HEK293 (cell line): ENCODE measurements around the gene ZBED5.

ENCODE experiments used
- BCL6B ChIP-seq: fragments of 450-650 bp; formaldehyde crosslinking; IDR thresholded peaks from 2 replicates; pipeline ENCODE4 v1.5.1; 2017; ENCODE audit warnings: missing biosample characterization, missing genetic modification characterization
- GLIS2 ChIP-seq: fragments of 450-650 bp; formaldehyde crosslinking; IDR thresholded peaks from 2 replicates; pipeline ENCODE4 v1.5.1; 2016; ENCODE audit warnings: missing biosample characterization, missing genetic modification characterization
- HOXA7 ChIP-seq: sonication (generic); formaldehyde crosslinking; IDR thresholded peaks from 2 replicates; pipeline ENCODE4 v1.8.1; 2022; ENCODE audit warnings: missing genetic modification reagents, borderline replicate concordance
- HOXD13 ChIP-seq: sonication (generic); formaldehyde crosslinking; IDR thresholded peaks from 2 replicates; pipeline ENCODE4 v1.8.0; 2022; ENCODE audit warnings: missing genetic modification reagents, borderline replicate concordance
- KLF17 ChIP-seq: fragments of 450-650 bp; formaldehyde crosslinking; IDR thresholded peaks from 2 replicates; pipeline ENCODE4 v1.5.1; 2016; ENCODE audit warnings: missing biosample characterization, missing genetic modification characterization
- KLF7 ChIP-seq: fragments of 450-650 bp; formaldehyde crosslinking; IDR thresholded peaks from 2 replicates; pipeline ENCODE4 v1.5.1; 2016; ENCODE audit warnings: missing biosample characterization, missing genetic modification characterization, borderline replicate concordance
- KLF9 ChIP-seq: fragments of 450-650 bp; formaldehyde crosslinking; IDR thresholded peaks from 2 replicates; pipeline ENCODE4 v1.5.1; 2016; ENCODE audit warnings: missing biosample characterization, missing genetic modification characterization, low read depth
- SCRT2 ChIP-seq: fragments of 450-650 bp; formaldehyde crosslinking; IDR thresholded peaks from 2 replicates; pipeline ENCODE4 v1.5.1; 2016; ENCODE audit warnings: missing biosample characterization, missing genetic modification characterization
- YY2 ChIP-seq: fragments of 450-650 bp; formaldehyde crosslinking; IDR thresholded peaks from 2 replicates; pipeline ENCODE4 v1.5.1; 2016; ENCODE audit warnings: missing biosample characterization, missing genetic modification characterization
- ZBTB17 ChIP-seq: fragments of 450-650 bp; formaldehyde crosslinking; IDR thresholded peaks from 2 replicates; pipeline ENCODE4 v1.5.1; 2016; ENCODE audit warnings: missing biosample characterization, missing genetic modification characterization
- ZBTB26 ChIP-seq: fragments of 450-650 bp; formaldehyde crosslinking; optimal IDR thresholded peaks from 2 replicates; pipeline ENCODE3; 2016; ENCODE audit warnings: missing biosample characterization, mild to moderate bottlenecking, missing genetic modification characterization
- ZBTB8A ChIP-seq: fragments of 450-650 bp; formaldehyde crosslinking; IDR thresholded peaks from 2 replicates; pipeline ENCODE4 v1.5.1; 2016; ENCODE audit warnings: missing biosample characterization, missing genetic modification characterization
- ZFHX2 ChIP-seq: fragments of 450-650 bp; formaldehyde crosslinking; conservative IDR thresholded peaks from 2 replicates; pipeline ENCODE4 v1.5.1; 2016; ENCODE audit warnings: missing biosample characterization, missing genetic modification characterization
- ZFP41 ChIP-seq: fragments of 450-650 bp; formaldehyde crosslinking; IDR thresholded peaks from 2 replicates; pipeline ENCODE4 v1.5.1; 2016; ENCODE audit warnings: missing biosample characterization, missing genetic modification characterization, borderline replicate concordance
- ZNF169 ChIP-seq: fragments of 450-650 bp; formaldehyde crosslinking; IDR thresholded peaks from 2 replicates; pipeline ENCODE4 v1.5.1; 2016; ENCODE audit warnings: missing biosample characterization, missing genetic modification characterization
- ZNF292 ChIP-seq: fragments of 450-650 bp; formaldehyde crosslinking; IDR thresholded peaks from 2 replicates; pipeline ENCODE4 v1.5.1; 2016; ENCODE audit warnings: low read depth, missing biosample characterization, missing genetic modification characterization, borderline replicate concordance
- ZNF341 ChIP-seq: fragments of 450-650 bp; formaldehyde crosslinking; IDR thresholded peaks from 2 replicates; pipeline ENCODE4; 2016; ENCODE audit warnings: low read depth, missing biosample characterization, missing genetic modification characterization
- ZNF366 ChIP-seq: fragments of 450-650 bp; formaldehyde crosslinking; conservative IDR thresholded peaks from 2 replicates; pipeline ENCODE4 v1.5.1; 2016; ENCODE audit warnings: missing biosample characterization, missing genetic modification characterization
- ZNF37A ChIP-seq: fragments of 450-650 bp; IDR thresholded peaks from 2 replicates; pipeline ENCODE4 v1.5.1; 2018; ENCODE audit warnings: missing biosample characterization, missing genetic modification characterization
- ZNF404 ChIP-seq: fragments of 450-650 bp; formaldehyde crosslinking; IDR thresholded peaks from 2 replicates; pipeline ENCODE4 v1.5.1; 2017; ENCODE audit warnings: missing biosample characterization, missing genetic modification characterization
- ZNF449 ChIP-seq: fragments of 450-650 bp; formaldehyde crosslinking; IDR thresholded peaks from 2 replicates; pipeline ENCODE4 v1.5.1; 2017; ENCODE audit warnings: missing biosample characterization, mild to moderate bottlenecking, missing genetic modification characterization, moderate library complexity
- ZNF488 ChIP-seq: fragments of 450-650 bp; formaldehyde crosslinking; IDR thresholded peaks from 2 replicates; pipeline ENCODE4 v1.5.1; 2016; ENCODE audit warnings: missing biosample characterization, missing genetic modification characterization
- ZNF521 ChIP-seq: fragments of 450-650 bp; formaldehyde crosslinking; IDR thresholded peaks from 2 replicates; pipeline ENCODE4 v1.5.1; 2017; ENCODE audit warnings: missing biosample characterization, mild to moderate bottlenecking, missing genetic modification characterization
- ZNF529 ChIP-seq: fragments of 450-650 bp; formaldehyde crosslinking; IDR thresholded peaks from 2 replicates; pipeline ENCODE4 v1.5.1; 2017; ENCODE audit warnings: missing genetic modification characterization, missing biosample characterization; ENCODE audit not compliant: insufficient replicate concordance
- ZNF558 ChIP-seq: fragments of 450-650 bp; formaldehyde crosslinking; IDR thresholded peaks from 2 replicates; pipeline ENCODE4 v1.5.1; 2016; ENCODE audit warnings: missing biosample characterization, missing genetic modification characterization
- ZNF580 ChIP-seq: fragments of 450-650 bp; formaldehyde crosslinking; IDR thresholded peaks from 2 replicates; pipeline ENCODE4 v1.5.1; 2016; ENCODE audit warnings: missing biosample characterization, missing genetic modification characterization
- ZNF654 ChIP-seq: fragments of 450-650 bp; formaldehyde crosslinking; IDR thresholded peaks from 2 replicates; pipeline ENCODE4 v1.5.1; 2016; ENCODE audit warnings: low read depth, missing biosample characterization, missing genetic modification characterization
- ZNF664 ChIP-seq: fragments of 450-650 bp; formaldehyde crosslinking; IDR thresholded peaks from 2 replicates; pipeline ENCODE4 v1.5.1; 2016; ENCODE audit warnings: missing biosample characterization, missing genetic modification characterization
- ZNF747 ChIP-seq: fragments of 450-650 bp; formaldehyde crosslinking; IDR thresholded peaks from 2 replicates; pipeline ENCODE4 v1.5.1; 2016; ENCODE audit warnings: missing biosample characterization, missing genetic modification characterization
- ZNF768 ChIP-seq: fragments of 450-650 bp; formaldehyde crosslinking; IDR thresholded peaks from 2 replicates; pipeline ENCODE4 v1.5.1; 2018; ENCODE audit warnings: missing biosample characterization, mild to moderate bottlenecking, missing genetic modification characterization
- ZNF777 ChIP-seq: fragments of 450-650 bp; formaldehyde crosslinking; IDR thresholded peaks from 2 replicates; pipeline ENCODE4 v1.5.1; 2017; ENCODE audit warnings: missing biosample characterization, missing genetic modification characterization, borderline replicate concordance
- ZNF791 ChIP-seq: fragments of 450-650 bp; formaldehyde crosslinking; IDR thresholded peaks from 2 replicates; pipeline ENCODE4 v1.5.1; 2016; ENCODE audit warnings: missing biosample characterization, missing genetic modification characterization
- ZNF792 ChIP-seq: fragments of 450-650 bp; formaldehyde crosslinking; IDR thresholded peaks from 2 replicates; pipeline ENCODE4 v1.5.1; 2016; ENCODE audit warnings: missing biosample characterization, missing genetic modification characterization
- ZSCAN18 ChIP-seq: fragments of 450-650 bp; formaldehyde crosslinking; IDR thresholded peaks from 2 replicates; pipeline ENCODE4 v1.5.1; 2016; ENCODE audit warnings: missing biosample characterization, missing genetic modification characterization

Gene ZBED5

GRCh38 chr11:10809373-10810160 lies 48.3 kb downstream of the ZBED5 start (continued):
- TF ChIP-seq ZNF366 (tag by site-specific recombination), result peak; percentile 63
- TF ChIP-seq HOXA7, result no peak
- no peak for TF ChIP-seq HOXD13 (CRISPR knock-in tag)
- peak; percentile 25 for TF ChIP-seq ZBTB8A (tag by site-specific recombination)
- no peak for TF ChIP-seq ZNF580
- no peak for TF ChIP-seq ZNF791
- no peak for TF ChIP-seq ZNF654 (tag by site-specific recombination)
- TF ChIP-seq ZFP41 (tag by site-specific recombination), result no peak
- no peak for TF ChIP-seq ZBTB26 (tag by site-specific recombination)
- TF ChIP-seq ZNF341 (tag by site-specific recombination), result peak; percentile 49
- no peak for TF ChIP-seq SCRT2
- no peak; the same call in 1 of the 2 replicates for TF ChIP-seq KLF7 (tag by site-specific recombination)
- no peak for TF ChIP-seq ZNF404 (tag by site-specific recombination)
- no peak for TF ChIP-seq ZNF747 (tag by site-specific recombination)
- no peak for TF ChIP-seq KLF17
- TF ChIP-seq ZNF792 (tag by site-specific recombination), result no peak
- no peak for TF ChIP-seq ZNF777
- no peak for TF ChIP-seq ZNF292 (tag by site-specific recombination)
- no peak for TF ChIP-seq YY2 (tag by site-specific recombination)
- TF ChIP-seq ZNF521 (tag by site-specific recombination), result no peak
- TF ChIP-seq ZNF768 (tag by site-specific recombination), result no peak
- TF ChIP-seq ZNF529 (tag by site-specific recombination), result no peak
- no peak for TF ChIP-seq ZSCAN18 (tag by site-specific recombination)
- no peak for TF ChIP-seq KLF9 (tag by site-specific recombination)
- TF ChIP-seq ZNF449 (tag by site-specific recombination), result no peak
- TF ChIP-seq ZNF558 (tag by site-specific recombination), result no peak
- TF ChIP-seq ZFHX2 (tag by site-specific recombination), result no peak
- no peak for TF ChIP-seq ZBTB17 (tag by site-specific recombination)
- no peak for TF ChIP-seq ZNF664 (tag by site-specific recombination)
- no peak for TF ChIP-seq BCL6B (tag by site-specific recombination)
- TF ChIP-seq GLIS2 (tag by site-specific recombination), result peak; percentile 60
- TF ChIP-seq ZNF488, result no peak
- TF ChIP-seq ZNF169 (tag by site-specific recombination), result no peak
- no peak for TF ChIP-seq ZNF37A (tag by site-specific recombination)
